GM21723 (cell line): ENCODE results near the gene MAOA.
A peak's percentile ranks its signal among the peaks of the same experiment; 100 is the strongest.

Source experiments
- ATAC-seq: cut with Tn5 transposase; IDR thresholded peaks from one replicate; pipeline ENCODE4 v1.9.1; 2021; ENCODE audit warnings: mild to moderate bottlenecking, moderate library complexity; ENCODE audit not compliant: unreplicated experiment

MAOA gene

DNA sequence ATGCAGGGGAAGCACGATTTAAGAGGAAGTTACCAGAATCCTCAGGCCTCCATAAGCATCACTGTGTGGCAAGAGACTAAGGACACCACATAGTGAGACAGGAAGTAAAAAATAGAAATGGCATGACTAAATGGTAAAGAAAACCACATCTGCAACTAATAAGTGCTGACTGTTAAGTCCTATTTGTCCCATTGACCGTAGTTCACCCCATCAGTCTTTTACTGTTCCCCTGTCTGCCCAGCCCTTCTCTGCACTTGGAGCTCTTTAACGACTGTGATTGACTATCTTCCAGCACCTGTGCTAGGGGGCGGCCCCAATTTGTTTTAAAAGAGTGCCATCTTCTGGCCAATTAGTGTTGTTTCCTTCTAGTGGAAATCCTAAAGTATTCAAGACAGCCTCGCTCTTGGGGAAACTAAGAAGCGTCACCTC, 94.2 kb downstream of the MAOA start:
- ATAC-seq, result peak; percentile 80

DNA sequence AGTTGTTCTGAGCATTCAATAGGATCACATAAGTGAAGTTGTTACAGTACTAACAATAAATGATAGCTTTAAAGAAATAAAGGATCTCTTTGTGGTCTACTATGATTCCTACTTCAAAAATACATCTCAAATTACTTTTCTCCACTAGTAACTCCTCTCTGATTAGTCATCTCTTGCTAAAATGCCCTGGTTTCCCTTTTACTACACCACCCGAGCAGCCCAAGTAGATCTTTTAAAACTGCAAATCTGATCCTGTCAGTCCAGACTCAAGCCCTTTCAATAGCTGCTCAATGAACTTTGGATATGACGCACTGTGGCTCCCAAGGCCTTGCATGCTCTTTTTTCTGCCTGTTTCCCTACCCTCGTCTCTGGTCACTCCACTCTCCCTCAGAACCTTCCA, 97.5 kb downstream of the MAOA start:
- no peak for ATAC-seq

DNA sequence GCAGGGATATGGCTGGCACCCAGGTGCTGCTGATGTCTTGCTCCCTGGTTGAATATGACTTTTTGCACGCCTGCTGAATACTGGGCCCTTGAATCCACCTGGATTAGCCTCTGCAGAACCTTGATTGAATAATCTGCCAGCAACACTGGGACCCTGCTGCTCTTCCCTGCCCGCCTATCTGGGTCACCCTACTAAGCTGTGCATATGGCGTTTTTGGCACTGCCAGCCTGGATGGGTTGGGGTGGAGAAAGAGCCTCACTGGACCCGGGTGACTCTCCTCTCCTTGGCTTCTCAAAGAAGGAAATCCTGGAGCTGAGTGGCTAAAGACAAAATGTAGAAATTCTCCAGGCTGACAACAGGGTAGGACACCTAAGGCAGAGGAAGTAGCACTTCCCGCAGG, 100.0 kb downstream of the MAOA start:
- ATAC-seq, result no peak

GRCh38 chrX:43758044-43758443, 101.9 kb downstream of the MAOA start:
- no peak for ATAC-seq

DNA sequence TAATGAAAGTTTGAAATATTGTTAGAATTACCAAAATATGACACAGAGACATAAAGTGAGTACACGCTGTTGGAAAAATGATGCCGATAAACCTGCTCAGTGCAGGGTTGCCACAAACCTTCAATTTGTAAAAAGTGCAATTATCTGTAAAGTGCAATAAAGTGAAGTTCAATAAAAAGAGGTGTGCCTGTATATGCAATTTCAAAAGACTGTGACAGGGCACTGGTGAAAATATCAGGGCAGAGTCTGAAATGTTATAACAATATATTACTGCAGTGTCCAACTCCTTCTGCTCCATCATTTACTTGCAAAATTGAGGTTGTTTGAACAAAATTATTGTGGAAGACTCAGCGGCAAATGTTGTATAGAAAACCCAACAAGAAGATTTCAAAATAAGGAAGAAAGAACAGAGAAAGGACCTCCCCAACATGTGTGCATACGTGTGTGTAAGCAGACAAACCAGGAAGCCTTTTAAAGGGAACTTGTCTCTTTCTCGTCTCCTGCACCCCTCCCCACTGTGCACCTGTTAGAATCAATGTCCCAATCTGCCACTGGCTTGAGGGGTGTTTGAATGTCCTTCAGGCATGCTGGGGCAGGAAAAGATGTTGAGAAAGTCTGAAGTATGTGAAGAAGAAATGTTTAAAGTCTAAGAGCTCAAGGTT, 130.0 kb downstream of the MAOA start:
- no peak for ATAC-seq
